GM12878 (cell line): ENCODE data around the gene CMC4. TPM values are rescaled to one million over a fixed set of nuclear protein-coding genes. Genes with fewer than 3 reads are reported as not detected.

ENCODE experiments used
- ATAC-seq: fragments of 200-7000 bp; cut with Tn5 transposase; 3 replicates; pipeline ENCODE4 v1.9.1; 2020; ENCODE audit warnings: mild to moderate bottlenecking, moderate library complexity
- BruUV-seq: library from RNA; stranded (reverse); fragments of 400-500 nt; replicated peaks from 2 replicates; lab custom pipeline; 2021; lab: Mats Ljungman, UMichigan
- CTCF ChIA-PET: fragments of 300-600 bp; sonication (Branson Sonifier 250); formaldehyde crosslinking; extraction: SDS; loops from one replicate; lab custom pipeline; 2021; ENCODE audit warnings: inconsistent platforms; lab: Yijun Ruan, JAX
- POLR2A ChIA-PET: fragments of 350-600 bp; formaldehyde crosslinking; extraction: SDS; loops from one replicate; lab custom pipeline; 2021; ENCODE audit warnings: inconsistent platforms; lab: Charles Lee
- RAD21 ChIA-PET: fragments of 300-600 bp; sonication (Branson Sonifier 250); formaldehyde crosslinking; loops from one replicate; lab custom pipeline; 2023; ENCODE audit warnings: antibody characterized with exemption; ENCODE audit not compliant: unreplicated experiment; lab: Charles Lee
- SMC1A ChIA-PET: fragments of 300-600 bp; sonication (Branson Sonifier 250); formaldehyde crosslinking; loops from one replicate; lab custom pipeline; 2023; ENCODE audit not compliant: unreplicated experiment, uncharacterized antibody; lab: Charles Lee
- DNase-seq: peaks from one replicate; pipeline ENCODE4 v3.0.0-alpha.2; 2011; ENCODE audit warnings: low read depth, low spot score
- FAIRE-seq: peaks from 3 replicates; lab custom pipeline; 2011; peaks lifted over from hg19 to GRCh38; lab: Jason Lieb, UNC
- H2AFZ ChIP-seq: 2 replicates; pipeline ENCODE4 v1.6.0; 2011; ENCODE audit warnings: low read depth, low read length, control low read depth; ENCODE audit not compliant: control insufficient read depth
- H3K27ac ChIP-seq: 2 replicates; pipeline ENCODE4 v1.5.1; 2011; ENCODE audit warnings: control low read depth; ENCODE audit not compliant: control insufficient read depth, insufficient read depth
- H3K27me3 ChIP-seq, 2 experiments: replicated peaks in 1 of 2; 2 replicates each; pipeline versions ENCODE4 v1.6.0 to v1.6.1; 2011; ENCODE audit warnings: low read length in 1 of 2; ENCODE audit not compliant: control insufficient read depth in 2 of 2, insufficient read depth in 2 of 2
- H3K36me3 ChIP-seq, 2 experiments: 2 replicates each; pipeline ENCODE4 v1.5.1; 2011; ENCODE audit warnings: low read length in 1 of 2; ENCODE audit not compliant: control insufficient read depth in 2 of 2, insufficient read depth in 2 of 2
- H3K4me1 ChIP-seq: 2 replicates; pipeline ENCODE4 v1.6.1; 2011; ENCODE audit warnings: mild to moderate bottlenecking, low read length, moderate library complexity, mixed read lengths; ENCODE audit not compliant: control insufficient read depth, insufficient read depth
- H3K4me2 ChIP-seq: 2 replicates; pipeline ENCODE4 v1.6.0; 2011; ENCODE audit warnings: control low read depth; ENCODE audit not compliant: control insufficient read depth, insufficient read depth
- H3K4me3 ChIP-seq: fragments of 200-600 bp; sonication (generic); 2 replicates; pipeline ENCODE4 v1.5.1; 2016
- H3K79me2 ChIP-seq: 2 replicates; pipeline ENCODE4 v1.6.0; 2011; ENCODE audit warnings: low read length; ENCODE audit not compliant: control insufficient read depth, insufficient read depth
- H3K9ac ChIP-seq: 2 replicates; pipeline ENCODE4 v1.8.0; 2011; ENCODE audit warnings: low read length, control low read depth, mixed read lengths; ENCODE audit not compliant: control insufficient read depth, insufficient read depth
- H3K9me3 ChIP-seq: replicated peaks from 3 replicates; pipeline ENCODE4 v1.5.1; 2011; ENCODE audit warnings: mild to moderate bottlenecking, low read length; ENCODE audit not compliant: control insufficient read depth, insufficient read depth
- H4K20me1 ChIP-seq: 2 replicates; pipeline ENCODE4 v1.6.0; 2011; ENCODE audit not compliant: control insufficient read depth, insufficient read depth
- BCL3 ChIP-seq: IDR thresholded peaks from 2 replicates; pipeline ENCODE4 v1.6.1; 2011; ENCODE audit warnings: borderline replicate concordance, low read depth, mild to moderate bottlenecking, moderate library complexity, low read length; ENCODE audit not compliant: insufficient read depth, poor library complexity, severe bottlenecking
- BHLHE40 ChIP-seq, 2 experiments: fragments of 450-650 bp in 1 of 2; IDR thresholded peaks; 2 replicates each; pipeline ENCODE4 v1.6.1; 2011 to 2017; ENCODE audit warnings: low read depth in 2 of 2, borderline replicate concordance in 1 of 2, improper control_type of control experiment in 1 of 2, low read length in 1 of 2, mild to moderate bottlenecking in 1 of 2
- CBX5 ChIP-seq: sonication (generic); IDR thresholded peaks from 2 replicates; pipeline ENCODE4 v1.6.1; 2016; ENCODE audit warnings: low read depth, moderate library complexity, mild to moderate bottlenecking, inconsistent platforms
- CREB1 ChIP-seq: IDR thresholded peaks from 2 replicates; pipeline ENCODE4 v1.6.1; 2012; ENCODE audit warnings: low read depth, mild to moderate bottlenecking, inconsistent platforms
- ZBTB40 ChIP-seq: fragments of 450-650 bp; IDR thresholded peaks from 2 replicates; pipeline ENCODE4 v1.6.1; 2016; ENCODE audit warnings: mild to moderate bottlenecking, moderate library complexity, borderline replicate concordance
- WGBS: methylation state at CpG from one replicate; pipeline ENCODE4 v1.1.6; 2016; ENCODE audit warnings: low lambda C conversion rate; ENCODE audit not compliant: insufficient replicate concordance, insufficient coverage; ENCODE audit errors: missing lambda C conversion rate; 5-methylcytosine and 5-hydroxymethylcytosine counted together
- in situ Hi-C: fragments of 300-500 bp; cut with MboI; formaldehyde crosslinking; loops from 9 replicates; pipeline ENCODE4 v1.14.3; 2018; ENCODE audit warnings: mixed read lengths
- intact Hi-C: fragments of 100-400 bp; cut with micrococcal nuclease; formaldehyde crosslinking; loops from one replicate; pipeline ENCODE4 v1.14.2; 2022; ENCODE audit not compliant: unreplicated experiment
- polyA plus RNA-seq, 11 experiments: library from polyadenylated mRNA; depleted of rRNA in 4 of 11; unstranded in 6 of 11; stranded (reverse) in 5 of 11; fragments of >200 nt; fragmentation: Nextera tagmentation in 4 of 11; fragmentation: Illumina TruSeq in 1 of 11; extraction: Ambion mirVana in 4 of 11; extraction: Trizol in 1 of 11; gene quantifications; 1 replicate in 1 of 11; 2 replicates in 10 of 11; pipeline versions ENCODE4 v1.2.1 to v1.2.3, GENCODE V29; 2011 to 2016; ENCODE audit warnings: inconsistent platforms in 2 of 11, missing spikeins in 2 of 11, low read depth in 1 of 11
- total RNA-seq, 4 experiments: library from RNA; depleted of rRNA in 3 of 4; stranded (reverse); fragments of >200 nt in 3 of 4; fragmentation: Illumina TruSeq in 1 of 4; extraction: Trizol in 1 of 4; gene quantifications; 2 replicates each; pipeline versions ENCODE4 v1.2.1 to v1.2.3, GENCODE V29; 2013 to 2021

The CMC4 gene
- total and polyA plus RNA-seq, 10 of the 15 experiments (the other 5 are each of a cell fraction or from before 2014, with no cell fraction given): 5.8 to 36.4 (median 21.0) TPM

GRCh38 chrX:155070663-155070974 is 317 bp downstream of the CMC4 start:
- FAIRE-seq: no peak
- no peaks in the 10 kb centered on the region for H3K9me3 ChIP-seq
- in situ Hi-C loops: no loop called here
- 0 out of 2 replicates have a peak overlapping the region, but pooled peaks have one; percentile 25 for H3K4me2 ChIP-seq
- POLR2A ChIA-PET: interaction anchor here (1.1 kb wide), 1 partner anchor 42 kb away, joined by 3 read pairs; no protein-coding TSS in a partner anchor
- 0 out of 2 replicates have a peak, but pooled peaks have one; percentile 7 for TF ChIP-seq CREB1
- peak; percentile 21; the same call in 1 of the 2 replicates for TF ChIP-seq ZBTB40
- no peak for TF ChIP-seq BCL3
- TF ChIP-seq BHLHE40 (IDR thresholded peaks at IDR 0.05; ENCODE audit: borderline replicate concordance in 1 of 2, low read depth in 2 of 2, low read length in 1 of 2): no peak
- no peak for TF ChIP-seq CBX5
- TF ChIP-seq, all 136 proteins: peak for 2
- ChIA-PET CTCF (interaction anchor here (0.7 to 1.4 kb wide), 2 partner anchors 14 to 91 kb away, joined by 3 read pairs; no protein-coding TSS in a partner anchor), SMC1A (no interaction called here), RAD21 (interaction anchor here (1.4 kb wide), 1 partner anchor 147 kb away, joined by 3 read pairs; no protein-coding TSS in a partner anchor)
- peak overlapping the region; percentile 72 for H3K4me3 ChIP-seq
- WGBS: 51% methylated on average over 16 of the region's 16 CpGs
- H3K36me3 ChIP-seq: no peaks in the 10 kb centered on the region; a peak in 3 of 4 replicates
- H3K27ac ChIP-seq: peak overlapping the region; percentile 84
- peak overlapping the region; percentile 87 for H3K9ac ChIP-seq
- H3K27me3 ChIP-seq: no peaks in the 10 kb centered on the region
- H3K4me1 ChIP-seq: no peaks in the 10 kb centered on the region
- peaks cover 54% of the 10 kb centered on the region for H3K79me2 ChIP-seq
- intact Hi-C loops: loop anchor here (5.0 kb wide), 2 partner anchors 43 to 147 kb away; partner anchors contain the start of genes FUNDC2 and VBP1
- TSS peak; percentile 73 for BruUV-seq
- no peak for DNase-seq
- no peaks in the 10 kb centered on the region for H4K20me1 ChIP-seq
- H2AFZ ChIP-seq: peak overlapping the region; percentile 55
- peak; percentile 43 for ATAC-seq
